Muscle of arm (tissue), 14 donors: ENCODE measurements around the gene SCAF1. TPM values are rescaled to one million over a fixed set of nuclear protein-coding genes. Genes with fewer than 3 reads are reported as not detected.

Experiments
- DNase-seq: peaks from one replicate; pipeline ENCODE4 v3.0.0-alpha.2; 2013
- long read RNA-seq, 11 donors: transcript quantifications; one replicate each; lab custom pipeline, GENCODE V29; 2026
- polyA plus RNA-seq, 12 donors: library from polyadenylated mRNA; unstranded; fragments of 120-200 nt; gene quantifications; one replicate each; pipeline ENCODE4 v1.2.1, GENCODE V29; 2013; ENCODE audit not compliant: insufficient read length in 12 of 12

Gene SCAF1, protein sequence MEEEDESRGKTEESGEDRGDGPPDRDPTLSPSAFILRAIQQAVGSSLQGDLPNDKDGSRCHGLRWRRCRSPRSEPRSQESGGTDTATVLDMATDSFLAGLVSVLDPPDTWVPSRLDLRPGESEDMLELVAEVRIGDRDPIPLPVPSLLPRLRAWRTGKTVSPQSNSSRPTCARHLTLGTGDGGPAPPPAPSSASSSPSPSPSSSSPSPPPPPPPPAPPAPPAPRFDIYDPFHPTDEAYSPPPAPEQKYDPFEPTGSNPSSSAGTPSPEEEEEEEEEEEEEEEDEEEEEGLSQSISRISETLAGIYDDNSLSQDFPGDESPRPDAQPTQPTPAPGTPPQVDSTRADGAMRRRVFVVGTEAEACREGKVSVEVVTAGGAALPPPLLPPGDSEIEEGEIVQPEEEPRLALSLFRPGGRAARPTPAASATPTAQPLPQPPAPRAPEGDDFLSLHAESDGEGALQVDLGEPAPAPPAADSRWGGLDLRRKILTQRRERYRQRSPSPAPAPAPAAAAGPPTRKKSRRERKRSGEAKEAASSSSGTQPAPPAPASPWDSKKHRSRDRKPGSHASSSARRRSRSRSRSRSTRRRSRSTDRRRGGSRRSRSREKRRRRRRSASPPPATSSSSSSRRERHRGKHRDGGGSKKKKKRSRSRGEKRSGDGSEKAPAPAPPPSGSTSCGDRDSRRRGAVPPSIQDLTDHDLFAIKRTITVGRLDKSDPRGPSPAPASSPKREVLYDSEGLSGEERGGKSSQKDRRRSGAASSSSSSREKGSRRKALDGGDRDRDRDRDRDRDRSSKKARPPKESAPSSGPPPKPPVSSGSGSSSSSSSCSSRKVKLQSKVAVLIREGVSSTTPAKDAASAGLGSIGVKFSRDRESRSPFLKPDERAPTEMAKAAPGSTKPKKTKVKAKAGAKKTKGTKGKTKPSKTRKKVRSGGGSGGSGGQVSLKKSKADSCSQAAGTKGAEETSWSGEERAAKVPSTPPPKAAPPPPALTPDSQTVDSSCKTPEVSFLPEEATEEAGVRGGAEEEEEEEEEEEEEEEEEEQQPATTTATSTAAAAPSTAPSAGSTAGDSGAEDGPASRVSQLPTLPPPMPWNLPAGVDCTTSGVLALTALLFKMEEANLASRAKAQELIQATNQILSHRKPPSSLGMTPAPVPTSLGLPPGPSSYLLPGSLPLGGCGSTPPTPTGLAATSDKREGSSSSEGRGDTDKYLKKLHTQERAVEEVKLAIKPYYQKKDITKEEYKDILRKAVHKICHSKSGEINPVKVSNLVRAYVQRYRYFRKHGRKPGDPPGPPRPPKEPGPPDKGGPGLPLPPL
- polyA plus RNA-seq, result 10 to 100 TPM in 11 of 12 donors, not detected in 1; 15.6 to 44.2 (median 23.6) TPM
- long read RNA-seq, donor 1, partial matches to known transcripts, result 20 of 21 reads
- long read RNA-seq, donor 1, other reads (novel, unspliced or antisense), result 0 of 21 reads
- long read RNA-seq, donor 2, partial matches to known transcripts, result 5 of 6 reads
- long read RNA-seq, donor 2, other reads (novel, unspliced or antisense), result 0 of 6 reads
- long read RNA-seq, donor 3, partial matches to known transcripts, result 5 of 5 reads
- long read RNA-seq, donor 3, other reads (novel, unspliced or antisense), result 0 of 5 reads
- long read RNA-seq, donor 4, partial matches to known transcripts, result 5 of 6 reads
- long read RNA-seq, donor 4, other reads (novel, unspliced or antisense), result 0 of 6 reads
- long read RNA-seq, donor 5, full-length matches to known transcripts, result 5 of 5 reads
- long read RNA-seq, donor 5, partial matches to known transcripts, result 0 of 5 reads
- long read RNA-seq, donor 5, other reads (novel, unspliced or antisense), result 0 of 5 reads
- long read RNA-seq, donor 6, partial matches to known transcripts, result 5 of 6 reads
- long read RNA-seq, donor 6, other reads (novel, unspliced or antisense), result 0 of 6 reads
- long read RNA-seq, donor 7, full-length matches to known transcripts, result 2 of 2 reads
- long read RNA-seq, donor 7, partial matches to known transcripts, result 0 of 2 reads
- long read RNA-seq, donor 7, other reads (novel, unspliced or antisense), result 0 of 2 reads
- long read RNA-seq, donor 8, full-length matches to known transcripts, result 4 of 25 reads
- long read RNA-seq, donor 8, partial matches to known transcripts, result 21 of 25 reads
- long read RNA-seq, donor 8, other reads (novel, unspliced or antisense), result 0 of 25 reads
- long read RNA-seq, donor 9, full-length matches to known transcripts, result 3 of 3 reads
- long read RNA-seq, donor 9, partial matches to known transcripts, result 0 of 3 reads
- long read RNA-seq, donor 9, other reads (novel, unspliced or antisense), result 0 of 3 reads
- long read RNA-seq, donor 10, full-length matches to known transcripts, result 2 of 26 reads
- long read RNA-seq, donor 10, partial matches to known transcripts, result 24 of 26 reads
- long read RNA-seq, donor 10, other reads (novel, unspliced or antisense), result 0 of 26 reads
- long read RNA-seq, donor 11, partial matches to known transcripts, result 20 of 21 reads
- long read RNA-seq, donor 11, other reads (novel, unspliced or antisense), result 0 of 21 reads

DNA sequence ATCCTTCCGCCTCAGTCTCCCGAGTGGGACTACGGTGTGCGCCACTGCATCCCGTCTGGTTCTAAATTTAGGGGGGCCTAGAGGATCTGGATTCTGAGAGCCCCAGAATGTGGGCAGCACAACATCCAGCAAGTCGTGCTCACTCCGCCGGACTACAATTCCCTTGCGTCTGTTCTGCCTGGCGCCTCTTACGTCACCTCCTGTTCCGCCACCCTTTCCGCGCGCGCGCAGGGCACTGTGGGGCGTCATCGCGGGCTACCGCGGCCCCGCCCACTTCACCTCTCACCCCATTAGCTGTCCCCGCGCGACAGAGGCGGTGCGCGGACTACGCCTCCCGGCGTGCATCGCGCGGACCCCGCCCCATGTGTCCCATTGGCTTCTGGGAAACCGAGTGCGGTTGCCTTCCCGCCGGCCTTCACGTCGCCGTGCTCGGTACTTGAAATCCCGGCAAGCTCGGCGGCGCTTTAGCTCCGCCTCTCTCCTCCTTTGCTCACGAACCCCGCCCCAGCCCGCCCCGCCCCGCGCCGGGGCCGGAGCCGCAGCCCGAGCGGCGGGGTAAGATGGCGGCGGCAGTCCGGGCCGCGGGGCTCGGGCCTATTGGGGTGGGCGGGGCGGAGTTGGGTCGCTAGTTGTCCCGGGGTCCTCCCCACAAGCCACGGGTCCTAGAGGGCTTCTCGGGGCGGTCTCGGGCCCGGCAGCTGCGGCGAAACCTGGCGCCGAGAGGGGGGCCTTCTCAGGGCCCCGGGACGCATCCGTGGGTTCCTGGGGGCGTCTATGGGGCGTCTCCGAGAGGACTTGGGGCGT, at the start of gene SCAF1:
SCAF1 (plus strand) TSS at position 522 of the 804 bp plus-strand sequence. CDS start 2,818 bp downstream, outside the sequence.
- DNase-seq, result peak; percentile 99

DNA sequence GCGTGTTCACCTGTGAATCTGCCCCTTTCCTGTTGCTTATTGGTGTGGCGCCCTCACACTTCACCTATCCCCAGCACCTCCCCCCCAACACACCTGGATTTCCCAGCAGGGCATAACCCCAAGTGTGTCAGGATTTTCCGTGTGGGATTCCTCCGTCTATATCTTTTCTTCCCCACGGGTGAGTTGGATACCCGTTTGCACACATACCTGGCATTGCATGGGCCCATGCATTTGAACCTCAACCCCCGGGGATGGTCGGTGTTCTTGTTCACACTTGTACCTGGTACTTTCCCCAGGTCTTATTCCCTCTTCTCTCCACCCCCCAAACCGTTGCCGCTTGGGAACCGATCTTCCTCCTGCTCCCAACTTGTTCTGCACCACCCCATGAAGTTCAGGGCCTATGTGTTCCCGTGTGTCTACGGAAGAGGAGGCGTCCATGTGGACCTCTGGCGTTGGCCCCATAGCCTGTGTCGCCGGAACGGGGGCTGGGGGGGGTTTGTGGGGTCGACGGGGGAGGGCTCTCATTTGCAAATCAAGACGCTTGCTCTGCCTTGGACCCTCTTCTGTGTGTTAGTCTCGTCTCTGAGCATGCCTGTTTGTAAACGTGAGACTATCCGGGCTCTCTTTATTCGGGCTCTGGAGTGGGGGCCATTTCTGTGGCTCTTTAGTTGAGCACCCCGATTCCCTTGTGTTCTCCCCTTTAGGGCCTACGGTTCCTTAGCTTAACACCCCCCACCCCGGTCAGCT, 49.4 kb upstream of the SCAF1 start:
- no peak for DNase-seq

DNA sequence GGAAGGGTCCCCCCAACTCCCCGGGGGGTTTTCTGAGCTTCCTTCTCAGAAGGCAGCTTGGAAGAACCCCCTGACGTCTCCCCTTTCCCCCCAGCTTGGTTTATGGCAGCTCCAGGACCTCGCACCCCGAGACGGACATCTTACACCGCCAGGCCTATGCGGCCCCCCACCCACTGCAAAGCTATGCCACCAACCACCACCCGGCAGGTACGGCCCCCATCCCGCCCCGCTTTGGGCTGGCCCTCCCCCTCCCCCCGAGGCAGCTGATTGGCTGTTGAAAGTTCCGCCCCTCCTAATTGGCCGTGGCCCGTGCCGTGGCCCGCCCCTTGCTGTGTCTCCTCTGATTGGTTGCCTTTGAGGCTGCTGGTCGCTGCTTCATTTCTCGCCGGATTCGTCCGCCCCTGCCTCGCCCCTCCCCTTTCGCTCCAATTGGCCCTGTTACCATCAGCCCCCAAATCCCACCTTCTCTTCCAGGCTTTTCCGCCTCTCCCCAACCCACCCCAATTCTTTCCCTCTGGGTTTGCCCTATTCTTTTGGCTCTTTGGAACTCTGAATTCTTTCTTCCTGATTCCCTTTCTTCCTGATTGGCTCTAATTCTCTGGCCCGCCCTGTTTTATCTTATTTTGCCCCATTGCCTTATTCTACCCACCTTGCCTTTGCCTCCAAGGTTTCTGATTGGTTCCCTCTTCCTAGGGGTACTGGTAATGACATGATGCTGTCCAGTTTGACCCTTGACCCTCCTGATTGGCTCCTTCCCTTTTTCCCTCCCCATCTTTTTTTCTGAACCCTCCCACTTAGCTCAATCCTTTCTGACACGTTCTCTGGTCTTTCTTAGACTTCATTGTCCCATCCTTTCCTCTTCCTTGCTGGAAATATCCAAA, 48.5 kb upstream of the SCAF1 start:
- peak; percentile 90 for DNase-seq

DNA sequence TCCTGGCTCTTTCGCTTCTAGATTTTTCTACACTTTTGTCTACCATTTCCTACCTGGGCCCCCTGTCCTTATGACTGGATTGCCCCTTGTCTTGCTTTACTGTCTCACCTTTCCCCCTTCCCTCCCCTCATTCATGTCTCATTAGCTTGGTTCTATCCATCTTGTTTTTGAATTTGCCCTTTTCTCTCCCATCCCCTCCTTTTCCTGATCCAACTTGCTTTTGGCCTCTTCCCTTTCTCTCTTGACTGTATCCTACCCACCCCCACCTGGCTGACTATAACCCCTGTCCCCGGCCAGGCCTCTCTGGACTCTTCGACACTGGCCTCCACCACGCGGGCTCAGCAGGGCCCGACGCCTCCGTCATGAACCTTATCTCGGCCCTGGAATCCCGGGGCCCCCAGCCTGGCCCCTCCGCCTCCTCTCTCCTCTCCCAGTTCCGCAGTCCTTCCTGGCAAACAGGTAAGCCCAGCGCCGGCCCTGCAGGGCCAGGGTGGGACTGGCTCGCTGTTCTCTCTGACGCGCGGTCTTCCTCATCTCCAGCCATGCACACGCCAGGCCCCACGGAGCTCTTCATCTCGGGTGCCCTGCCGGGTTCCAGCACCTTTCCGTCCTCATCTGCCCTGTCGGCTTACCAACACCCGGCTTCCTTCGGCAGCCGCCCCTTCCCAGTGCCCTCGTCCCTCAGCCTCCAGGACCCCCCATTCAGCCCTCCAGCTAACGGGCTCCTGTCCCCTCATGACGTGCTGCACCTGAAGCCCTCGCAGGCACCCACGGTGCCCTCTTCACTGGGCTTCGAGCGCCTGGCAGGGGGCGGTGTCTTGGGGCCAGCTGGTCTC, 47.6 kb upstream of the SCAF1 start:
- no peak for DNase-seq

DNA sequence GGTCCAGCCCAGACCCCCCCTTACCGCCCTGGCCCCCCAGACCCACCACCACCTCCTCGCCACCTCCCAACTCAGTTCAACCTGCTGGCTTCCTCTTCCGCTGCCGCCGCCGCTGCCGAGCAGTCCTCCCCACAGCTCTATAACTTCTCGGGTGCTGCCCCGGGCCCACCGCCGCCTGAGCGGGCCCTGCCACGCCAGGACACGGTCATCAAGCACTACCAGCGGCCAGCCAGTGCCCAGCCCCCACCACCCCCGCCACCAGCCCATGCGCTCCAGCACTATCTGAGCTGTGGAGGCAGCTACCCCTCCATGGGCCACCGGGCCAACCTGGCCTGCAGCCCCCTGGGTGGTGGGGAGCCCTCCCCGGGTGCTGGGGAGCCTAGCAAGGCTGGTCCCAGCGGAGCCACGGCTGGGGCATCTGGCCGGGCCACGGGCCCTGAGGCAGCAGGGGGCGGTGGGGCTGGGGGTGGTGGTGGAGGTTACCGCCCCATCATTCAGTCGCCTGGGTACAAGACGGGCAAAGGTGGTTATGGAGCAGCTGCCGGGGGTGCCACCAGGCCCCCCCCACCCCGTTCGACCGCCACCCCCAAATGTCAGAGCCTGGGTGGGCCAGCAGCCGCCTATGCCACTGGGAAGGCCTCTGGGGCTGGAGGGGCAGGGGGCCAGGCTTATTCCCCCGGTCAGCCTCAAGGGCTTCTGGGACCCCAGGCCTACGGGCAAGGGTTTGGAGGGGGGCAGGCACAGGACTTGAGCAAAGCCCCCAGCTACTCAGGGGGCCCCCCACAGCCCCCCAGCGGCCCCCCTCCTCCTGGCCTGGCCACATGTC, 46.8 kb upstream of the SCAF1 start:
- no peak for DNase-seq

DNA sequence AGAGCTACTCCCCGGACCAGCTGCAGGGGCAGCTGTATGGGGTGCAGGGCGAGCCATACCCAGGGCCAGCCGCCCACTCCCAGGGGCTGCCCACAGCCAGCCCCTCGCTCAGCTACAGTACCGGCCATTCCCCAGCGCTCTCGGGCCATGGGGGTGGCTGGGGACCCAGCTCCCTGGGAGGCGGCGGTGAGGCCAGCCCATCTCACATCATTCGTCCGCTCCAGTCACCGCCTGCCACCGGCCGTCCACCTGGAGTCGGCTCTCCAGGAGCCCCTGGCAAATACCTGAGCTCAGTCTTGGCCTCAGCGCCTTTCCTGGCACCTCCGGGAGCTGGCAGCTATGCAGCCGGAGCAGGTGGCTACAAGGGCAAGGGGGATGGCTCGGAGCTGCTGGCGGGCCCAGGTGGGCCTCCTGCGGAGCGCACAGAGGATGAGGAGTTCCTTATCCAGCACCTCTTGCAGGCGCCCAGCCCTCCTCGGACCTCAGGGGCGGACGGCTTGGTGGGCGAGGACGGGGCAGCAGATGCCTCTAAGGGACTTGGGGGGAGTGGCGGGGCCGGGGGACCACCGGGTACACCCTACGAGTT, 46.1 kb upstream of the SCAF1 start:
- no peak for DNase-seq

DNA sequence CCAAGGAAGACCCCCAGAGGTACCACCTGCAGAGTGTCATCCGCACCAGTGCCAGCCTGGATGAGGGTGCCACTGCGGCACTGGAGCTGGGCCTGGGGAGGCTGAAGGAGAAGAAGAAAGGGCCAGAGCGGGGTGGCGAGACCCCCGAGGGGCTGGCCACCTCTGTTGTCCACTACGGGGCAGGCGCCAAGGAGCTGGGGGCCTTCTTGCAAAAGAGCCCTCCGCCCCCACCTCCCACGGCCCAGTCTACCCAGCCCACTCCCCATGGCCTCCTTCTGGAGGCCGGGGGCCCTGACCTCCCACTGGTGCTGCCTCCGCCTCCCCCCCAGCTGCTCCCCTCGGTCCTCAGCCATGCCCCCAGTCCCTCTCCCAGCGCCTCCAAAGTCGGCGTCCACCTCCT, 45.6 kb upstream of the SCAF1 start:
- DNase-seq, result no peak

DNA sequence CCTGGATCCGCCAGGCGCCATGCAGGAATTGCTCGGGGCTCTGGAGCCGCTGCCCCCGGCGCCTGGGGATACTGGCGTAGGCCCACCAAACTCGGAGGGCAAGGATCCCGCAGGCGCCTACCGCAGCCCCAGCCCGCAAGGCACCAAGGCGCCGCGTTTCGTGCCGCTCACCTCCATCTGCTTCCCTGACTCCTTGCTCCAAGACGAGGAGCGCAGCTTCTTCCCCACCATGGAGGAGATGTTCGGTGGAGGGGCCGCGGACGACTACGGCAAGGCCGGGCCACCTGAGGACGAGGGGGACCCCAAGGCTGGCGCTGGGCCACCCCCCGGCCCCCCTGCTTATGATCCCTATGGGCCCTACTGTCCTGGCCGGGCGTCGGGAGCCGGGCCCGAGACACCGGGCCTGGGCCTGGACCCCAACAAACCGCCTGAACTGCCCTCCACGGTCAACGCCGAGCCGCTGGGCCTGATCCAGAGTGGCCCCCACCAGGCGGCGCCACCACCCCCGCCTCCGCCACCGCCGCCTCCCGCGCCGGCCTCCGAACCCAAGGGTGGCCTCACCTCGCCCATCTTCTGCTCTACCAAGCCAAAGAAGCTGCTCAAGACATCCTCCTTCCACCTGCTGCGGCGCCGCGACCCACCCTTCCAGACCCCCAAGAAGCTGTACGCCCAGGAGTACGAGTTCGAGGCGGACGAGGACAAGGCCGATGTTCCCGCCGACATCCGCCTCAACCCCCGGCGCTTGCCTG, 44.9 kb upstream of the SCAF1 start:
- no peak for DNase-seq

DNA sequence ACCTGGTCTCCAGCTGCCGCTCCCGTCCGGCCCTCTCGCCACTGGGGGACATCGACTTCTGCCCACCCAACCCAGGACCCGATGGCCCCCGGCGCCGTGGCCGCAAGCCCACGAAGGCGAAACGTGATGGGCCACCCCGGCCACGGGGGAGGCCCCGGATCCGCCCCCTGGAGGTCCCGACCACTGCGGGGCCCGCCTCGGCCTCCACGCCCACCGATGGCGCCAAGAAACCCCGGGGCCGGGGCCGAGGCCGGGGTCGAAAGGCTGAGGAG, 44.4 kb upstream of the SCAF1 start:
- DNase-seq, result no peak

DNA sequence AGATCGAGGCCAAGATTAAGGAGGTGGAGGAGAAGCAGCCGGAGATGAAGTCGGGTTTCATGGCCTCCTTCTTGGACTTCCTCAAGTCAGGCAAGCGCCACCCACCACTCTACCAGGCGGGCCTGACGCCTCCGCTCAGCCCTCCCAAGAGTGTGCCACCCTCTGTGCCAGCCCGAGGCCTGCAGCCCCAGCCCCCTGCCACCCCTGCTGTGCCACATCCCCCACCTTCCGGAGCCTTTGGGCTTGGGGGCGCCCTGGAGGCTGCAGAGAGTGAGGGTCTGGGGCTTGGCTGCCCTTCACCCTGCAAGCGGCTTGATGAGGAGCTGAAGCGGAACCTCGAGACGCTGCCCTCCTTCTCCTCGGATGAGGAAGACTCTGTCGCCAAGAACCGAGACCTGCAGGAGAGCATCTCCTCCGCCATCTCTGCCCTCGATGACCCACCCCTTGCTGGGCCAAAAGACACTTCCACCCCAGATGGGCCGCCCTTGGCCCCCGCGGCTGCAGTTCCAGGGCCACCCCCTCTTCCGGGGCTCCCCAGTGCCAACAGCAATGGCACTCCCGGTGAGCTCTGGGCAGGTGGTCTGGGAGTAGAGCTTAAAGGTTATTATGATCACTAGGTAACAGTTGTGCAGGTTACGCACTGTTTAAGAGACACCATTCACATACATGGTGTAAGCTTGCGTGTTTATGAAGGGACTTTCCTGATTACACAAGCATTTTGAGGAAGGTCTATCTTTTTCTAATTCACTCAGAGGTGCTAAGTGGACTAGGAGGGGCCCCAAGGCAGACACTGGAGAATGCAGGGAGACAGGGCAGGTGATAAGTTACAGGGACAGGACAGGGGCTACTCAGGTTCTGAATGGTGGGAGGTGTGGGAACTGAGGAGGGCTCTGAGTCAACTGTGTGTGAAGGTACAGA, 42.4 kb upstream of the SCAF1 start:
- DNase-seq, result no peak

DNA sequence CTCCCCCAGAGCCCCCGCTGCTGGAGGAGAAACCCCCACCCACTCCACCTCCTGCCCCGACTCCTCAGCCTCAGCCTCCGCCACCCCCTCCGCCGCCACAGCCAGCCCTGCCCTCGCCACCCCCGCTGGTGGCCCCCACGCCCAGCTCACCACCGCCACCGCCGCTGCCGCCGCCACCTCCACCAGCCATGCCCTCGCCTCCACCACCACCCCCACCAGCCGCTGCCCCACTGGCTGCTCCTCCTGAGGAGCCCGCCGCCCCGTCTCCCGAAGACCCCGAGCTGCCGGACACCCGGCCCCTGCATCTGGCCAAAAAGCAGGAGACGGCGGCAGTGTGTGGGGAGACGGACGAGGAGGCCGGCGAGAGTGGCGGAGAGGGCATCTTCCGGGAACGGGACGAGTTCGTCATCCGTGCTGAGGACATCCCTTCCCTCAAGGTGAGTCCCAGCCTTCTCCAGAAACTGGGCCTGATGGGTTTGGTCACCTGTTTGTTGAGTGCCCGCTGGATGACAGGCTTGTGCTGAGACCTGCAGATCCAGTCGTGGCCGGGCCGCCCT, 40.4 kb upstream of the SCAF1 start:
- no peak for DNase-seq

DNA sequence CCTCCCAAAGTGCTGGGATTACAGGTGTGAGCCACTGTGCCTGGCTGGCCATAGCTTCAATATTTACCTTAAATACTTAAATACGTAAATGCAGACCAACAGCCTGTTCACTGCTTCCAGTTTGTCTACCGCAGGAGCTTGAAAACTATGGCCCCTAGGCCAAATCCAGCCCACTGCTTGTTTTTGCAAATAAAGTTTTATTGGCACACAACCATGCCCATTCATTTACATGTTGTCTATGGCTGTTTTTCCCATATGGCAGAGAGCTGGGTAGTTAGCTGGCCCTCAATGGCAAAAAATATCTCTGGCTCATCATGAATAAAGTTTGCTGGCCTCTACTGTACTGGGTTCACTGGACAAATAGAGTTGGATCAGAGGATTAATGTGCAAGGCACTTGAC, 39.2 kb upstream of the SCAF1 start:
- DNase-seq, result no peak
